ENCODE measurements around the gene FTO. TPM values are rescaled to one million over a fixed set of nuclear protein-coding genes. Genes with fewer than 3 reads are reported as not detected.
A peak's percentile ranks its signal among the peaks of the same experiment; 100 is the strongest.

The FTO gene
- total RNA-seq, 1 donor from 2014 or later, result 196 TPM

GRCh38 chr16:54053891-54054820, 350.2 kb downstream of the FTO start:
- no peak for DNase-seq (ENCODE audit: low read depth)

GRCh38 chr16:54055191-54055590, 351.2 kb downstream of the FTO start:
- no peak for DNase-seq (ENCODE audit: low read depth)

GRCh38 chr16:54055864-54056263, 351.9 kb downstream of the FTO start:
- DNase-seq (ENCODE audit: low read depth), result no peak

GRCh38 chr16:54056921-54057320, 353.0 kb downstream of the FTO start:
- DNase-seq (ENCODE audit: low read depth), result no peak

- DNase-seq (ENCODE audit: low read depth), result no peak
Observed at GRCh38 chr16:54059319-54059718, 355.4 kb downstream of the FTO start.

GRCh38 chr16:54060599-54061421, 356.9 kb downstream of the FTO start:
- no peak for DNase-seq (ENCODE audit: low read depth)

- no peak for DNase-seq (ENCODE audit: low read depth)
Observed at GRCh38 chr16:54061454-54061853, 357.5 kb downstream of the FTO start.

GRCh38 chr16:54062361-54063278, 358.7 kb downstream of the FTO start:
- no peak for DNase-seq (ENCODE audit: low read depth)

- no peak for DNase-seq (ENCODE audit: low read depth)
Observed at GRCh38 chr16:54063279-54063773, 359.4 kb downstream of the FTO start.

GRCh38 chr16:54066451-54067105, 362.6 kb downstream of the FTO start:
- DNase-seq (ENCODE audit: low read depth), result peak; percentile 59

- DNase-seq (ENCODE audit: low read depth), result no peak
Observed at GRCh38 chr16:54067322-54068065, 363.5 kb downstream of the FTO start.

GRCh38 chr16:54068212-54068611, 364.3 kb downstream of the FTO start:
- DNase-seq (ENCODE audit: low read depth), result no peak

GRCh38 chr16:54069601-54070239, 365.8 kb downstream of the FTO start:
- DNase-seq (ENCODE audit: low read depth), result no peak

GRCh38 chr16:54070789-54071343, 366.9 kb downstream of the FTO start:
- no peak for DNase-seq (ENCODE audit: low read depth)

GRCh38 chr16:54071514-54071913, 367.6 kb downstream of the FTO start:
- no peak for DNase-seq (ENCODE audit: low read depth)

GRCh38 chr16:54072237-54072636, 368.3 kb downstream of the FTO start:
- no peak for DNase-seq (ENCODE audit: low read depth)

GRCh38 chr16:54073356-54073755, 369.4 kb downstream of the FTO start:
- DNase-seq (ENCODE audit: low read depth), result no peak

GRCh38 chr16:54075446-54075845, 371.5 kb downstream of the FTO start:
- no peak for DNase-seq (ENCODE audit: low read depth)

- DNase-seq (ENCODE audit: low read depth), result peak; percentile 57
Observed at GRCh38 chr16:54076006-54076504, 372.1 kb downstream of the FTO start.
